Muscle of leg (tissue), 11 donors: ENCODE measurements around the gene HSF2BP. TPM values are rescaled to one million over a fixed set of nuclear protein-coding genes. Genes with fewer than 3 reads are reported as not detected.
A peak's percentile ranks its signal among the peaks of the same experiment; 100 is the strongest.
"Not testable (repeated sequence)": the region's sequence is repeated elsewhere in the genome, so short reads cannot be mapped to it uniquely, and the experiment has no call there.

Source experiments
- DNase-seq: peaks from one replicate; pipeline ENCODE4 v3.0.0; 2013
- H3K27ac ChIP-seq: one replicate; pipeline ENCODE4 v1.5.1; 2013; ENCODE audit warnings: mild to moderate bottlenecking, low read length, control low read depth
- H3K27me3 ChIP-seq: one replicate; pipeline ENCODE4 v1.6.1; 2013; ENCODE audit warnings: low read length; ENCODE audit not compliant: control insufficient read depth, insufficient read depth
- H3K36me3 ChIP-seq: one replicate; pipeline ENCODE4 v1.6.1; 2013; ENCODE audit warnings: low read length; ENCODE audit not compliant: control insufficient read depth, insufficient read depth
- H3K4me1 ChIP-seq: one replicate; pipeline ENCODE4 v1.6.1; 2013; ENCODE audit warnings: low read length; ENCODE audit not compliant: control insufficient read depth, insufficient read depth
- H3K4me3 ChIP-seq: one replicate; pipeline ENCODE4 v1.5.1; 2013; ENCODE audit warnings: low read length, control low read depth
- H3K9me3 ChIP-seq: replicated peaks from 2 replicates; pipeline ENCODE4 v1.6.1; 2013; ENCODE audit warnings: low read depth, low read length; ENCODE audit not compliant: control insufficient read depth
- WGBS: methylation state at CpG from one replicate; pipeline ENCODE4 v1.1.5; 2013; ENCODE audit warnings: missing lambda C conversion rate; ENCODE audit not compliant: insufficient coverage; 5-methylcytosine and 5-hydroxymethylcytosine counted together
- polyA plus RNA-seq, 8 donors: library from polyadenylated mRNA; unstranded; fragments of 120-200 nt; gene quantifications; one replicate each; pipeline versions ENCODE4 v1.2.1 to v1.2.3, GENCODE V29; 2013; ENCODE audit warnings: inconsistent platforms in 1 of 8, low replicate concordance in 1 of 8; ENCODE audit not compliant: insufficient read length in 8 of 8, insufficient read depth in 1 of 8
- total RNA-seq: library from RNA; stranded (reverse); fragments of 120-200 nt; gene quantifications from one replicate; pipeline ENCODE4 v1.2.4, GENCODE V29; 2013

Gene HSF2BP
- total and polyA plus RNA-seq, 9 donors, result 0.68 to 1.2 (median 0.93) TPM

DNA sequence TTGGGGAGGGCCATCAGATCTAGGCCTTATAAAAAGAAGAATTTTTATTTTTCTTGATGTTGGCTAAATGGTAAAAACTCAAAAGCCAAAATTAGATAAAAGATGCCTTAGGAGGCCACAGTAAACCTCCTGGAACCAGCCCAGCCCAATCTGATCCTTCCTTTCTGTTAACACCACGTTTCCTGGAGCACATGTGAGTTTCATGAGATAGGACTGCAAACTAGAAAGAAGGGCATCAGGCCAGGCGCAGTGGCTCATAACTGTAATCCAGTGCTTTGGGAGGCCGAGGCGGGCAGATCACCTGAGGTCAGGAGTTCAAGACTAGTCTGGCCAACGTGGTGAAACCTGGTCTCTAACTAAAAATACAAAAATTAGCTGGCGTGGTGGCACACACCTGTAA lies 6.7 kb downstream of the HSF2BP start:
- Histone ChIP-seq H3K36me3 (no peaks in the 10 kb centered on the region), H3K9me3 (no peaks in the 10 kb centered on the region), H3K4me1 (no peaks in the 10 kb centered on the region), H3K4me3 (no peak overlapping the region), H3K27me3 (no peaks in the 10 kb centered on the region), H3K27ac (no peak overlapping the region)
- 87% methylated on average over 5 of the region's 6 CpGs for WGBS
- no peak for DNase-seq

DNA sequence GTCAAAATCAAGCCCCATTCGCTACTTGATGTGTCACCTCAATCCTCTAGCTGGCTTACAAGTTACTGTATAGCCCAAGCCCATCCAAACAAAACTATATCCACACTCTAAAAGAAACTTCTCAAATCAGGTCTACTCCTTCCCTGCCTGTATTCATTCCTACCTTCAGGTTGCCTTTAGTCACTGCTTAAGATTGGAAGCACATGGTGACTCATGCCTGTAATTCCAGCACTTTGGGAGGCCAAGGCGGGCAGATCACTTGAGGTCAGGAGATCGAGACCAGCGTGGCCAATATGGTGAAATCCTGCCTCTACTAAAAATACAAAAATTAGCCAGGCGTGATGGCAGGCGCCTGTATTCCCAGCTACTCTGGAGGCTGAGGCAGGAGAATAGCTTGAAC lies 7.4 kb downstream of the HSF2BP start:
- not testable (repeated sequence) for H3K36me3 ChIP-seq, DNase-seq, H3K4me1 ChIP-seq, H3K4me3 ChIP-seq, H3K27me3 ChIP-seq, H3K9me3 ChIP-seq, H3K27ac ChIP-seq
- WGBS, result 98% methylated on average over 5 of the region's 6 CpGs

DNA sequence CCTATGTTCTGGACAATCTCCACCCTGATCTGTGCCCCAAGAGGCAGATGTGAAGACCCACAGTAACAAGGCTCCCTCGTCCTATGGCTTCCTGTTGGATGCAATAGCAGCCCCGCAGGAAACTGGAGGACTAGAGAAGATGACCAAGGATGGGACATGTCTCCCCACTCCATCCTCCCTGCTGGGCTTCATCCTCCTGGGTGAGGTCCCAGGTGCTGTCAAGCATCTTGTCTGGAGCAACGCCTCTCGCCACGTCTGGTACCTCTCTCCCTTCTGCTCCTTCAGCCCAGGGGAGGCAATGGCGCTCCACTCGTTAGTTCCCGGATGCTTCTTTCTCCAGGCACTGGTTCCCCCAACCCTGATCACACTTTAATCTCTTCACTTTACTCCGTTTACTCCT lies 11.1 kb downstream of the HSF2BP start:
- Histone ChIP-seq H3K36me3 (no peaks in the 10 kb centered on the region), H3K9me3 (no peaks in the 10 kb centered on the region), H3K4me1 (no peaks in the 10 kb centered on the region), H3K4me3 (no peak overlapping the region), H3K27ac (no peak overlapping the region), H3K27me3 (no peaks in the 10 kb centered on the region)
- WGBS, result 64% methylated on average over 9 of the region's 9 CpGs
- no peak for DNase-seq

DNA sequence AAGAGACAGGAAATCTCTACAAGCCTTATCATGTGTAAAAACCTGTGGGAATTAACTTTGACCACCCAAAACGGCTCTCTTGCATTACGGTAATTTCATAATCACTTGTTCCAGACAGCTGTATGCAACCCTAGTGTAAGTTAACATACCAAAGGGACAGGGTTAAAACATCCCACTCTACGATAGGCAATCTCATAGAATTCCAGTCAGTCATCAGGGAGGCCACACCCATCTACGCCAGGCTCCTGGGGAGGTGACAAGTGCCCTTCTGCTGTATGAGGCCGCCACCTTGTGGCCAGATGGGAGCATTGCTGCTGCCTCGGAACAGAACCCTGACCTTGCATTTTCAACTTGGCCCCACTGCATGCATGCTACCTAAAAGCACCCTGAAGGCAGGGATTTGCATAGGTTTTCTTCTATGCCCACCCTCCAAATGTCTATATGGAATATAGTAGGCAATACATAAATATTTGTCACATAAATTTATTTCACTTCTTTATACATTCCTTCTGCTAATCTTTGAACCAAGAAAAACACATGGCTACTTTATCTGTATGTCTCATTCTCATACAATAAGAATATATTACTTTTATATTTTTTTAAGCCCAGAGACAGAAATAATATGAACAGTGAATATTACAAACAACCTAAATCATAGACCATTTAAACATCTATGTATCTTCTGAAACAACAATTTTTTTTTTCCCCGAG lies 12.6 kb downstream of the HSF2BP start:
- Histone ChIP-seq H3K27ac (no peak overlapping the region), H3K9me3 (no peaks in the 10 kb centered on the region), H3K4me1 (no peaks in the 10 kb centered on the region), H3K4me3 (no peak overlapping the region), H3K27me3 (no peaks in the 10 kb centered on the region), H3K36me3 (no peaks in the 10 kb centered on the region)
- 0% methylated on average over 4 of the region's 7 CpGs for WGBS
- DNase-seq, result peak; percentile 91

DNA sequence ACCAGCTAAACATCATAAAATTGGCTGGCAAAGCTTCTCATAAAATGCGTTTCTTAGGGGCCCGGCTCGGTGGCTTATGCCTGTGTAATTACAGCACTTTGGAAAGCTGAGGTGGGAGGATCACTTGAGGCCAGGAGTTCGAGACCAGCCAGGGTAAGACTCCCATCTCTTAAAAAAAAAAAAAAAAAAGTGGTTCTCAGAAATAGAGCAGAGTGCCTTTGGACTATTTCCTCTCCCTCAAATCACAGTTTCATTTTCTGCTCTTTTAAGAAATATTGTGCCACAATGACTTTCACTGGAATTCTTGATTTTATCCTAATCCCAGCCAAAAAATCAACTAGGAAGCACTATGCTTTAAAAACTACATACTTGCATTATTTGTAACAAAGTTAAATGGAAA lies 13.3 kb downstream of the HSF2BP start:
- Histone ChIP-seq H3K4me1 (no peaks in the 10 kb centered on the region), H3K27me3 (no peaks in the 10 kb centered on the region), H3K36me3 (no peaks in the 10 kb centered on the region), H3K9me3 (no peaks in the 10 kb centered on the region), H3K27ac (no peak overlapping the region), H3K4me3 (no peak overlapping the region)
- no peak for DNase-seq
- no CpG with 5 or more reads among the region's 4 CpGs for WGBS

DNA sequence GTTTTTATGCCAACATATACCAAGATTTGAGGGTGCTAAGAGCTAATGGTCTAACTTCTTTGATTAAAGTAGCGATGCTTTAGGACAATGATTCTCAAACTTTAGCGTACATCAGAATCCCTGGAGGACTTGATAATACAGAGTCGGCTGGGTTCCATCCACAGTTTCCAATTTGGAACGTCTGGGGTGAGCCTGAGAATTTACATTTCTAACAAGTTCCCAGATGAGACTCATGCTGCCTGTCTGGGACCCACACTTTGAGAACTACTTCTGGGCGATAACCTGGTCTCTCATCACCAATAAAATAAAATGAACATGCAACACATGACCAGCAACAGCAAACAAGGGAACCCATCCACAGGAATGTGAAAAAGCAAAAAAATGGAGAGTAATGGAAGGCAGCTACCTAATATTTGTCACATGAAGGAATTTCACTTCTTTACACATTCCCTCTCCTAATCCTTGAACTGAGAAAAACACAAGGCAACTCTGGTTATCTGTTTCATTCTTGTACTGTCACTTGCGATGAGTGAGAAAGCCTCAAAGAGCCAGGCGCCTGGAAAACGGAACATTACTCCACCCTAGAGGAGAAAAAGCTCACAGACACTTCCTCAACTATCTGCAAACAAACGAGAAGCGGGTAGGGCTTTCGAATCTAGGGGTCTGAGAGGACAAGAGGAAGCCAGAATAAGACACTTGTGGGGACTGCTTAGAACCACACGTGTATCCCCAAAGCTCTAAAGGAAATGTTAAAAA lies 14.0 kb downstream of the HSF2BP start:
- DNase-seq, result peak; percentile 93
- no peaks in the 10 kb centered on the region for H3K9me3 ChIP-seq
- peak overlapping the region; percentile 31 for H3K27ac ChIP-seq
- no peak overlapping the region for H3K4me3 ChIP-seq
- H3K27me3 ChIP-seq, result no peaks in the 10 kb centered on the region
- H3K36me3 ChIP-seq, result no peaks in the 10 kb centered on the region
- no peaks in the 10 kb centered on the region for H3K4me1 ChIP-seq
- whole genome bisulfite sequencing, result 62% methylated on average over 5 of the region's 12 CpGs

DNA sequence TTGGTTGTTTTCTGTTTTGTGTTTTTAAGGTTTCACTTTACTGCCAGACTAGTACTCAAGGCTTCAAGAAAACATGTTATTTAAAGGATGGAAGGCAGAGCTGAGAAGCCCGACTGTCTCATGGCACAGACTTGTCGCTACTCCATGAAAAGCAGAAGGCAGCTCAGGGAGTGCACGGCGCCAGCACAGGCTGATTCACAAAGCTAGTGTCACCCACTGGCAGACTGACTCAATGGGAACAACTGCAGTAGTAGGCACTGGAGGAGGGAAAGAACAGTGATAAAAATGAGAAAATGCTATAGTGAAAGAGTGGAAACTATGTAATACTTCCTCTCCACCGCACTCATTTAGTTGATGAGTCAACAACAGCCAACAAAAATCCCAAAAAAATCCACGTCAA lies 14.7 kb downstream of the HSF2BP start:
- Histone ChIP-seq H3K4me1 (no peaks in the 10 kb centered on the region), H3K27ac (no peak overlapping the region), H3K9me3 (no peaks in the 10 kb centered on the region), H3K4me3 (no peak overlapping the region), H3K36me3 (no peaks in the 10 kb centered on the region), H3K27me3 (no peaks in the 10 kb centered on the region)
- peak; percentile 20 for DNase-seq
- 100% methylated on average over 4 of the region's 6 CpGs for WGBS

DNA sequence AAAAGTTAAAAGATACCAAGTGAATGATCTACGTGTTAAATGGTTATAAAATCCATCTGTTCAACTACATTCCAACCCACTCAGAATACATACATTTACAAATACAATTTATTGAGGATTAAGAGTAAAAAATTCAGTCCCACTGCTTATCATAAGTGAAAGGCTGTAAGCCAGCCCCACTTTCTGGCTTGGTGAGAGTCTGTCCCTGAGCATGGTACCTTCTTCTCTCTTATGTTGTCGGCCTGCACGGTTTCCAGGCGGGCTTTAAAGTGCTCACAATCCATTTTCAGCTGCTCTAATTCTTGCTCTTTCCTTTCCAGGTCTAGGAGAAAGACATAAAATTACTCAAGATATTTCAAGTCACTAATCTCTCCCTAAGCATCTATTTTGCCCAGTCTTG lies 15.2 kb downstream of the HSF2BP start:
- Histone ChIP-seq H3K36me3 (no peaks in the 10 kb centered on the region), H3K27me3 (no peaks in the 10 kb centered on the region), H3K27ac (no peak overlapping the region), H3K9me3 (no peaks in the 10 kb centered on the region), H3K4me3 (no peak overlapping the region), H3K4me1 (no peaks in the 10 kb centered on the region)
- WGBS, result 32% methylated on average over 3 of the region's 4 CpGs
- DNase-seq, result no peak

DNA sequence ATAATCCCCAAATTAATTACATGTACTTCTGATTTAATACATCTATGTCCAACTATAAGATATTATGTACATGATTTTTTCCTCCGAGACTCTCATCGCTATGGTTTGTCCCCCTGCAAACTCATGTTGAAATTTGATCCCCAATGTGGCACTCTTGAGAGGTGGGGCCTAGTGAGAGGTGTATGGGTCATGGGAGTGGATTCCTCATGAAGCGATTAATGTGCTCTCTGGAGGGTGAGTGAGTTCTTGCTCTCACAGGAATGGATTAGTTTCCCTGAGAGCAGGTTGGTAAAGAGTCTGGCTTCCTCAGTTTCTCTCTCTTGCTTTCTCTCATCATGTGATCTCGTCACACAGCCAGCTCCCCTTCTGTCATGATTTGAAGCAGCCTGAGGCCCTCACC lies 16.1 kb downstream of the HSF2BP start:
- Histone ChIP-seq H3K27ac (no peak overlapping the region), H3K4me3 (no peak overlapping the region), H3K27me3 (no peaks in the 10 kb centered on the region), H3K9me3 (no peaks in the 10 kb centered on the region), H3K36me3 (no peaks in the 10 kb centered on the region), H3K4me1 (no peaks in the 10 kb centered on the region)
- DNase-seq, result no peak
- WGBS, result 93% methylated on average over 2 of the region's 4 CpGs

DNA sequence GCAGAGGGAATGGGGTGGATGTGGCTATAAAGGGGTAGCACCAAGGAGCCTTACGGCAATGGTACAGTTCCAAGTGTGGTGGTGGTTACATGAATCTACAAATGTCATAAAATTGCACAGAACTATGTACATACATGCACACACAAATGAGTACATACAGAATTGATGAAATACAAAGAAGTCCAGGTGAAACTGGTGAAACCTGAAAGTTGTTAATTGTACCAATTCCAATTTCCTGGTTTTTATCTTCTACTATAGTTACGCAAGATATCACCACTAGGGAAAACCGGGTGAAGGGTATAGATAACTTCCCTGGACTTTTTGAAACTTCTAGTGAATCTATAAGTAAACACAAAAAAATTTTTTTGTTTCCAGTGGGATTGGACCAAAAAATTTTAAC lies 18.9 kb downstream of the HSF2BP start:
- H3K36me3 ChIP-seq, result no peaks in the 10 kb centered on the region
- H3K9me3 ChIP-seq, result no peaks in the 10 kb centered on the region
- H3K27ac ChIP-seq, result no peak overlapping the region
- H3K4me3 ChIP-seq, result no peak overlapping the region
- DNase-seq, result no peak
- no peaks in the 10 kb centered on the region for H3K4me1 ChIP-seq
- H3K27me3 ChIP-seq, result no peaks in the 10 kb centered on the region
- WGBS, result no CpG with 5 or more reads among the region's 3 CpGs
